ENCODE measurements around the gene RASL10B.
"Not testable (repeated sequence)": the region's sequence is repeated elsewhere in the genome, so short reads cannot be mapped to it uniquely, and the experiment has no call there.

The RASL10B gene

GRCh38 chr17:35748341-35748841 lies 17.0 kb downstream of the RASL10B start:
- Histone ChIP-seq H3K9me3 (ENCODE audit: control insufficient read depth in 1 of 2, low read length in 2 of 2) (no peaks in the 10 kb centered on the region), H3K36me3 (ENCODE audit: control insufficient read depth in 1 of 2, insufficient read depth in 2 of 2, low read length in 2 of 2) (no peaks in the 10 kb centered on the region), H3K4me1 (ENCODE audit: control insufficient read depth in 1 of 2, insufficient read depth in 2 of 2, low read length in 2 of 2) (peaks cover 14 to 17% of the 10 kb centered on the region in 2 donors), H3K9ac (ENCODE audit: low read depth in 1 of 2, low read length in 2 of 2) (no peak overlapping the region), H3K27me3 (ENCODE audit: control insufficient read depth in 1 of 2, insufficient read depth in 2 of 2, low read length in 2 of 2) (peaks cover 28 to 35% of the 10 kb centered on the region in 2 donors), H3K4me3 (ENCODE audit: low read depth in 1 of 2, low read length in 2 of 2) (no peak overlapping the region), H3K27ac (ENCODE audit: low read depth, low read length) (no peak overlapping the region)

GRCh38 chr17:35748979-35749378 lies 17.5 kb downstream of the RASL10B start:
- H3K4me1 ChIP-seq (ENCODE audit: control insufficient read depth in 1 of 2, insufficient read depth in 2 of 2, low read length in 2 of 2) = peaks cover 14 to 17% of the 10 kb centered on the region in 2 donors
- no peaks in the 10 kb centered on the region for H3K36me3 ChIP-seq (ENCODE audit: control insufficient read depth in 1 of 2, insufficient read depth in 2 of 2, low read length in 2 of 2)
- peaks cover 23 to 31% of the 10 kb centered on the region in 2 donors for H3K27me3 ChIP-seq (ENCODE audit: control insufficient read depth in 1 of 2, insufficient read depth in 2 of 2, low read length in 2 of 2)
- no peak overlapping the region for H3K27ac ChIP-seq (ENCODE audit: low read depth, low read length)
- H3K4me3 ChIP-seq (ENCODE audit: low read depth in 1 of 2, low read length in 2 of 2) = no peak overlapping the region
- H3K9ac ChIP-seq (ENCODE audit: low read depth in 1 of 2, low read length in 2 of 2) = no peak overlapping the region
- H3K9me3 ChIP-seq (ENCODE audit: control insufficient read depth in 1 of 2, low read length in 2 of 2) = no peaks in the 10 kb centered on the region

- H3K4me1 ChIP-seq (ENCODE audit: control insufficient read depth in 1 of 2, insufficient read depth in 2 of 2, low read length in 2 of 2) = peaks cover 14 to 17% of the 10 kb centered on the region in 2 donors
- H3K27ac ChIP-seq (ENCODE audit: low read depth, low read length) = no peak overlapping the region
- H3K9me3 ChIP-seq (ENCODE audit: control insufficient read depth in 1 of 2, low read length in 2 of 2) = no peaks in the 10 kb centered on the region
- no peak overlapping the region for H3K9ac ChIP-seq (ENCODE audit: low read depth in 1 of 2, low read length in 2 of 2)
- H3K4me3 ChIP-seq (ENCODE audit: low read depth in 1 of 2, low read length in 2 of 2) = no peak overlapping the region
- H3K27me3 ChIP-seq (ENCODE audit: control insufficient read depth in 1 of 2, insufficient read depth in 2 of 2, low read length in 2 of 2) = peaks cover 21 to 31% of the 10 kb centered on the region in 2 donors
- no peaks in the 10 kb centered on the region for H3K36me3 ChIP-seq (ENCODE audit: control insufficient read depth in 1 of 2, insufficient read depth in 2 of 2, low read length in 2 of 2)
Observed at GRCh38 chr17:35749560-35750412, 18.3 kb downstream of the RASL10B start.

GRCh38 chr17:35750526-35751395 lies 19.3 kb downstream of the RASL10B start:
- Histone ChIP-seq H3K4me3 (ENCODE audit: low read depth in 1 of 2, low read length in 2 of 2) (no peak overlapping the region), H3K4me1 (ENCODE audit: control insufficient read depth in 1 of 2, insufficient read depth in 2 of 2, low read length in 2 of 2) (peaks cover 14 to 17% of the 10 kb centered on the region in 2 donors), H3K27me3 (ENCODE audit: control insufficient read depth in 1 of 2, insufficient read depth in 2 of 2, low read length in 2 of 2) (peaks cover 21 to 31% of the 10 kb centered on the region in 2 donors), H3K27ac (ENCODE audit: low read depth, low read length) (no peak overlapping the region), H3K36me3 (ENCODE audit: control insufficient read depth in 1 of 2, insufficient read depth in 2 of 2, low read length in 2 of 2) (no peaks in the 10 kb centered on the region), H3K9ac (ENCODE audit: low read depth in 1 of 2, low read length in 2 of 2) (no peak overlapping the region), H3K9me3 (ENCODE audit: control insufficient read depth in 1 of 2, low read length in 2 of 2) (no peaks in the 10 kb centered on the region)

GRCh38 chr17:35751541-35751940 lies 20.1 kb downstream of the RASL10B start:
- not testable (repeated sequence) for H3K27ac ChIP-seq (ENCODE audit: low read depth, low read length); H3K9ac ChIP-seq (ENCODE audit: low read depth in 1 of 2, low read length in 2 of 2); H3K9me3 ChIP-seq (ENCODE audit: control insufficient read depth in 1 of 2, low read length in 2 of 2); H3K4me3 ChIP-seq (ENCODE audit: low read depth in 1 of 2, low read length in 2 of 2); H3K36me3 ChIP-seq (ENCODE audit: control insufficient read depth in 1 of 2, insufficient read depth in 2 of 2, low read length in 2 of 2)
- H3K27me3 ChIP-seq (ENCODE audit: control insufficient read depth in 1 of 2, insufficient read depth in 2 of 2, low read length in 2 of 2) = peaks cover 21 to 31% of the 10 kb centered on the region in 2 donors
- peaks cover 14 to 17% of the 10 kb centered on the region in 2 donors for H3K4me1 ChIP-seq (ENCODE audit: control insufficient read depth in 1 of 2, insufficient read depth in 2 of 2, low read length in 2 of 2)

GRCh38 chr17:35752471-35752870 lies 21.0 kb downstream of the RASL10B start:
- no peaks in the 10 kb centered on the region for H3K9me3 ChIP-seq (ENCODE audit: control insufficient read depth in 1 of 2, low read length in 2 of 2)
- no peak overlapping the region for H3K27ac ChIP-seq (ENCODE audit: low read depth, low read length)
- peaks cover 14 to 17% of the 10 kb centered on the region in 2 donors for H3K4me1 ChIP-seq (ENCODE audit: control insufficient read depth in 1 of 2, insufficient read depth in 2 of 2, low read length in 2 of 2)
- peaks cover 21 to 31% of the 10 kb centered on the region in 2 donors for H3K27me3 ChIP-seq (ENCODE audit: control insufficient read depth in 1 of 2, insufficient read depth in 2 of 2, low read length in 2 of 2)
- H3K36me3 ChIP-seq (ENCODE audit: control insufficient read depth in 1 of 2, insufficient read depth in 2 of 2, low read length in 2 of 2) = no peaks in the 10 kb centered on the region
- H3K4me3 ChIP-seq (ENCODE audit: low read depth in 1 of 2, low read length in 2 of 2) = no peak overlapping the region
- no peak overlapping the region for H3K9ac ChIP-seq (ENCODE audit: low read depth in 1 of 2, low read length in 2 of 2)

GRCh38 chr17:35752945-35753764 lies 21.7 kb downstream of the RASL10B start, which contains the start of gene GAS2L2:
GAS2L2 (minus strand) TSS chr17:35753239; CDS start chr17:35752850, 389 bp downstream.
- H3K9me3 ChIP-seq (ENCODE audit: control insufficient read depth in 1 of 2, low read length in 2 of 2) = no peaks in the 10 kb centered on the region
- H3K4me1 ChIP-seq (ENCODE audit: control insufficient read depth in 1 of 2, insufficient read depth in 2 of 2, low read length in 2 of 2) = peaks cover 14 to 16% of the 10 kb centered on the region in 2 donors
- peaks cover 21 to 31% of the 10 kb centered on the region in 2 donors for H3K27me3 ChIP-seq (ENCODE audit: control insufficient read depth in 1 of 2, insufficient read depth in 2 of 2, low read length in 2 of 2)
- no peak within 1 kb of the TSS for H3K9ac ChIP-seq (ENCODE audit: low read depth in 1 of 2, low read length in 2 of 2)
- H3K4me3 ChIP-seq (ENCODE audit: low read depth in 1 of 2, low read length in 2 of 2) = no peak within 1 kb of the TSS
- no peaks in the 10 kb centered on the region for H3K36me3 ChIP-seq (ENCODE audit: control insufficient read depth in 1 of 2, insufficient read depth in 2 of 2, low read length in 2 of 2)
- H3K27ac ChIP-seq (ENCODE audit: low read depth, low read length) = no peak within 1 kb of the TSS

- H3K27ac ChIP-seq (ENCODE audit: low read depth, low read length) = no peak overlapping the region
- no peaks in the 10 kb centered on the region for H3K36me3 ChIP-seq (ENCODE audit: control insufficient read depth in 1 of 2, insufficient read depth in 2 of 2, low read length in 2 of 2)
- H3K9me3 ChIP-seq (ENCODE audit: control insufficient read depth in 1 of 2, low read length in 2 of 2) = no peaks in the 10 kb centered on the region
- H3K4me1 ChIP-seq (ENCODE audit: control insufficient read depth in 1 of 2, insufficient read depth in 2 of 2, low read length in 2 of 2) = peaks cover 6 to 8% of the 10 kb centered on the region in 2 donors
- H3K27me3 ChIP-seq (ENCODE audit: control insufficient read depth in 1 of 2, insufficient read depth in 2 of 2, low read length in 2 of 2) = peaks cover 0 to 8% of the 10 kb centered on the region in 2 donors
- no peak overlapping the region for H3K4me3 ChIP-seq (ENCODE audit: low read depth in 1 of 2, low read length in 2 of 2)
- H3K9ac ChIP-seq (ENCODE audit: low read depth in 1 of 2, low read length in 2 of 2) = no peak overlapping the region
Observed at GRCh38 chr17:35757243-35757642, 25.8 kb downstream of the RASL10B start.

GRCh38 chr17:35760587-35760986 lies 29.1 kb downstream of the RASL10B start, which contains the start of gene C17orf50:
C17orf50 (plus strand) TSS chr17:35760887; CDS start chr17:35760942, 55 bp downstream.
- Histone ChIP-seq H3K27me3 (ENCODE audit: control insufficient read depth in 1 of 2, insufficient read depth in 2 of 2, low read length in 2 of 2) (no peaks in the 10 kb centered on the region), H3K9me3 (ENCODE audit: control insufficient read depth in 1 of 2, low read length in 2 of 2) (no peaks in the 10 kb centered on the region), H3K9ac (ENCODE audit: low read depth in 1 of 2, low read length in 2 of 2) (no peak within 1 kb of the TSS), H3K4me3 (ENCODE audit: low read depth in 1 of 2, low read length in 2 of 2) (no peak within 1 kb of the TSS), H3K4me1 (ENCODE audit: control insufficient read depth in 1 of 2, insufficient read depth in 2 of 2, low read length in 2 of 2) (peaks cover 4 to 7% of the 10 kb centered on the region in 2 donors), H3K36me3 (ENCODE audit: control insufficient read depth in 1 of 2, insufficient read depth in 2 of 2, low read length in 2 of 2) (no peaks in the 10 kb centered on the region), H3K27ac (ENCODE audit: low read depth, low read length) (no peak within 1 kb of the TSS)

All from duodenal mucosa (tissue), 2 donors.